ENCODE results near the gene PRKAG2. TPM values are rescaled to one million over a fixed set of nuclear protein-coding genes. Genes with fewer than 3 reads are reported as not detected.

Gene PRKAG2
- total and polyA plus RNA-seq, 2 of the 13 experiments (the other 11 are each of a cell fraction or from before 2014, with no cell fraction given), result 0.90 to 1.3 TPM

DNA sequence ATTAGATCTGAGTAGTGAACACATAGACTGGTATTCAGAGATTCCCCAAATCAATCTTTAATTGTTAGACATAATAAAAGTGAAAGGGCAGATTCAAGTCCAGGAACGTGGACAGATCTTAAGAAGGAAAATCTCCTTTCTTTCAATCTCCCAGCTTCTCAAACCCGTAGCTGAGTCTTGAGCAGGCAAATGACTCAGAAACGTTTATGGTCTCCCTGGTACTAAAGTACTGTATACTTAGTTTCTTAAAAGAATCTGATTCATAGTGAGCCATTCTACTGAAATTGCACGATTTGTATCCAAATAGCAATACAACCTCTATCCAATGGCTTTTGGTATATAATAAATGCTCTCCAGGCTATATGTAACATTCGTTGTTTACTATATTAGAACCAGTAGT, 216.8 kb downstream of the PRKAG2 start:
- POLR2A ChIA-PET, result no interaction called here
- Histone ChIP-seq H3K79me2 (ENCODE audit: insufficient read depth, low read length) (no peaks in the 10 kb centered on the region), H3K4me3 (replicated peaks in 1 of 3; ENCODE audit: insufficient read depth in 1 of 3, low read depth in 2 of 3, low read length in 3 of 3) (no peak overlapping the region), H3K27me3 (ENCODE audit: control insufficient read depth in 1 of 2, insufficient read depth in 2 of 2, low read length in 2 of 2) (no peaks in the 10 kb centered on the region; a peak in 1 of 5 replicates), H3K9me3 (ENCODE audit: low read length) (no peaks in the 10 kb centered on the region), H3K27ac (ENCODE audit: extremely low read length, insufficient read depth, low read length) (no peak overlapping the region), H3K4me1 (ENCODE audit: insufficient read depth, low read length) (no peaks in the 10 kb centered on the region), H4K20me1 (ENCODE audit: insufficient read depth, low read length) (no peaks in the 10 kb centered on the region), H2AFZ (ENCODE audit: low read length) (no peak overlapping the region), H3K9ac (ENCODE audit: insufficient read depth, low read depth, low read length) (no peak overlapping the region), H3K36me3 (replicated peaks in 1 of 2; ENCODE audit: control insufficient read depth in 1 of 2, insufficient read depth in 2 of 2, low read length in 2 of 2) (no peaks in the 10 kb centered on the region), H3K4me2 (ENCODE audit: low read depth, low read length) (no peak overlapping the region)
- FAIRE-seq (no peak), ATAC-seq (no peak), DNase-seq (ENCODE audit: low spot score) (no peak)
- in situ Hi-C loops (cut with HindIII; ENCODE audit: extremely low pct_ligation_motif_present, low pct_unique_long_range_greater_than_20kb), result no loop called here
- WGBS (ENCODE audit: low lambda C conversion rate), result 15% methylated on average over 5 of the region's 5 CpGs
- CTCF ChIA-PET (ENCODE audit: low intra/inter-chr PET ratio, low total read pairs), result no interaction called here
- TF ChIP-seq KLF15 (CRISPR knock-in tag; IDR thresholded peaks at IDR 0.05; ENCODE audit: borderline replicate concordance) (no peak), ZNF563 (CRISPR knock-in tag; IDR thresholded peaks at IDR 0.05) (no peak), ZKSCAN8 (CRISPR knock-in tag; IDR thresholded peaks at IDR 0.05; ENCODE audit: borderline replicate concordance) (no peak), MAF1 (CRISPR knock-in tag; IDR thresholded peaks at IDR 0.05; ENCODE audit: borderline replicate concordance) (no peak)
- TF ChIP-seq, protein P1, sequence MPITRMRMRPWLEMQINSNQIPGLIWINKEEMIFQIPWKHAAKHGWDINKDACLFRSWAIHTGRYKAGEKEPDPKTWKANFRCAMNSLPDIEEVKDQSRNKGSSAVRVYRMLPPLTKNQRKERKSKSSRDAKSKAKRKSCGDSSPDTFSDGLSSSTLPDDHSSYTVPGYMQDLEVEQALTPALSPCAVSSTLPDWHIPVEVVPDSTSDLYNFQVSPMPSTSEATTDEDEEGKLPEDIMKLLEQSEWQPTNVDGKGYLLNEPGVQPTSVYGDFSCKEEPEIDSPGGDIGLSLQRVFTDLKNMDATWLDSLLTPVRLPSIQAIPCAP (CRISPR knock-in tag; IDR thresholded peaks at IDR 0.05; ENCODE audit: low read depth), result no peak
- TF ChIP-seq, protein P2, sequence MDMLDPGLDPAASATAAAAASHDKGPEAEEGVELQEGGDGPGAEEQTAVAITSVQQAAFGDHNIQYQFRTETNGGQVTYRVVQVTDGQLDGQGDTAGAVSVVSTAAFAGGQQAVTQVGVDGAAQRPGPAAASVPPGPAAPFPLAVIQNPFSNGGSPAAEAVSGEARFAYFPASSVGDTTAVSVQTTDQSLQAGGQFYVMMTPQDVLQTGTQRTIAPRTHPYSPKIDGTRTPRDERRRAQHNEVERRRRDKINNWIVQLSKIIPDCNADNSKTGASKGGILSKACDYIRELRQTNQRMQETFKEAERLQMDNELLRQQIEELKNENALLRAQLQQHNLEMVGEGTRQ (IDR thresholded peaks at IDR 0.05; ENCODE audit: low read depth, low read length), result no peak
- TF ChIP-seq, protein P2 (CRISPR knock-in tag; IDR thresholded peaks at IDR 0.05; ENCODE audit: borderline replicate concordance), result no peak
- intact Hi-C loops (cut with micrococcal nuclease; ENCODE audit: unreplicated experiment), result no loop called here
- BruUV-seq (replicated peaks), result no TSS peak
